Osteoblast (primary cell): ENCODE measurements around the gene RAB44. TPM values are rescaled to one million over a fixed set of nuclear protein-coding genes. Genes with fewer than 3 reads are reported as not detected.
"Not testable (repeated sequence)": the region's sequence is repeated elsewhere in the genome, so short reads cannot be mapped to it uniquely, and the experiment has no call there.

Experiments
- DNase-seq: peaks from one replicate; pipeline ENCODE4 v3.0.0; 2011; ENCODE audit warnings: low spot score, mixed read lengths; ENCODE audit not compliant: insufficient read length; ENCODE audit errors: missing footprints
- H2AFZ ChIP-seq: 2 replicates; pipeline ENCODE4 v1.6.0; 2011; ENCODE audit warnings: mild to moderate bottlenecking, low read length
- H3K27ac ChIP-seq: 2 replicates; pipeline ENCODE4 v1.5.1; 2011; ENCODE audit warnings: mild to moderate bottlenecking, low read depth, low read length, moderate library complexity
- H3K27me3 ChIP-seq: 2 replicates; pipeline ENCODE4 v1.6.0; 2012; ENCODE audit warnings: mild to moderate bottlenecking, control low read depth, inconsistent platforms, low read length, moderate library complexity; ENCODE audit not compliant: insufficient read depth
- H3K36me3 ChIP-seq: 2 replicates; pipeline ENCODE4 v1.5.1; 2011; ENCODE audit warnings: mild to moderate bottlenecking, low read length, control low read depth, moderate library complexity; ENCODE audit not compliant: insufficient read depth
- H3K4me1 ChIP-seq: 2 replicates; pipeline ENCODE4 v1.5.1; 2011; ENCODE audit warnings: mild to moderate bottlenecking, low read length, control low read depth, moderate library complexity; ENCODE audit not compliant: insufficient read depth
- H3K4me2 ChIP-seq: 2 replicates; pipeline ENCODE4 v1.6.0; 2011; ENCODE audit warnings: mild to moderate bottlenecking, low read length; ENCODE audit not compliant: insufficient read depth
- H3K4me3 ChIP-seq: fragments of 200-600 bp; sonication (generic); 3 replicates; pipeline ENCODE4 v1.5.1; 2012; ENCODE audit warnings: mild to moderate bottlenecking, low read length, inconsistent platforms; ENCODE audit not compliant: insufficient read depth
- H3K79me2 ChIP-seq: 2 replicates; pipeline ENCODE4 v1.6.0; 2012; ENCODE audit warnings: mild to moderate bottlenecking, low read length, control low read depth, inconsistent platforms; ENCODE audit not compliant: insufficient read depth
- H3K9me3 ChIP-seq: 2 replicates; pipeline ENCODE4 v1.5.1; 2011; ENCODE audit warnings: low read depth, low read length, control low read depth
- H4K20me1 ChIP-seq: 2 replicates; pipeline ENCODE4 v1.6.0; 2012; ENCODE audit warnings: mild to moderate bottlenecking, low read length, control low read depth; ENCODE audit not compliant: insufficient read depth
- total RNA-seq: library from RNA; depleted of rRNA; stranded (reverse); fragments of >200 nt; gene quantifications from 2 replicates; pipeline ENCODE4 v1.2.3, GENCODE V29; 2012
- TF ChIP-seq, protein P1 (sequence below): IDR thresholded peaks from 2 replicates; pipeline ENCODE4 v1.5.1; 2011; ENCODE audit warnings: mild to moderate bottlenecking, low read depth, low read length, moderate library complexity; ENCODE audit errors: extremely low read depth

RAB44 gene
- total RNA-seq, 1 donor = 0.36 TPM

DNA sequence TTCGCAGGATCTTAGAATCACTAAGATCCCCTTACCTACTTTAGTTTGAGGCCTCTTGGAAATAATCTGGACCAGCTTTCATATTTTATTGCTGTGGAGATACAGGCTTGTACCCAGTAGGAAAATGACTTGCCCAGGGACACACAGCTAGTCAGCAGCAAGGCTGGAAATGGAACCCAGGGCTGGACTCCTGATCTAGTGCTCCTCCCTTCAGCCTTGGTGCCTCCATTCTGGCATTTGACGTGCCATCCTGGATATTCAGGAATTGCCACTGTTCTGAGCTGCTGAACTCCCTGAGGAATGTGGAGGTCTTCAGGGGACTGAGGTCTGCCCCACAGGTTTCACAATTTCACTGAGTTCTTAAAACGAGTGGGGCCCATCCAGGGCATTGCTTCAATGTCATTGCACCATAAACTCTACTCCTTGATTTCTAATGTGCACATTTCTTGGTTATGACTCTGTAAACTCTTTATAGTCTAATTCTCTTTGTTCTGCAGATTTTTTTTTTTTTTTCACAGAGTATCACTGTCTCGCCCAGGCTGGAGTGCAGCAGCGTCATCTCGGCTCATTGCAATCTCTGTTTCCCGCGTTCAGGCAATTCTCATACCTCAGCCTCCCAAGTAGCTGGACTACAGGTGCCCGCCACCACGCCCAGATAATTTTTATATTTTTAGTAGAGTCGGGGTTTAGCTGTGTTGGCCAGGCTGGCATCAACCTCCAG lies 45.8 kb upstream of the RAB44 start:
- H3K27me3 ChIP-seq = peaks cover 5% of the 10 kb centered on the region
- peaks cover 4% of the 10 kb centered on the region for H3K4me1 ChIP-seq
- no peak overlapping the region for H3K27ac ChIP-seq
- no peaks in the 10 kb centered on the region for H3K9me3 ChIP-seq
- no peak overlapping the region for H3K4me2 ChIP-seq
- H3K36me3 ChIP-seq = no peaks in the 10 kb centered on the region
- no peaks in the 10 kb centered on the region for H3K79me2 ChIP-seq
- no peak overlapping the region for H3K4me3 ChIP-seq
- H4K20me1 ChIP-seq = no peaks in the 10 kb centered on the region
- H2AFZ ChIP-seq = no peak overlapping the region
- DNase-seq = no peak
- TF ChIP-seq, protein P1, sequence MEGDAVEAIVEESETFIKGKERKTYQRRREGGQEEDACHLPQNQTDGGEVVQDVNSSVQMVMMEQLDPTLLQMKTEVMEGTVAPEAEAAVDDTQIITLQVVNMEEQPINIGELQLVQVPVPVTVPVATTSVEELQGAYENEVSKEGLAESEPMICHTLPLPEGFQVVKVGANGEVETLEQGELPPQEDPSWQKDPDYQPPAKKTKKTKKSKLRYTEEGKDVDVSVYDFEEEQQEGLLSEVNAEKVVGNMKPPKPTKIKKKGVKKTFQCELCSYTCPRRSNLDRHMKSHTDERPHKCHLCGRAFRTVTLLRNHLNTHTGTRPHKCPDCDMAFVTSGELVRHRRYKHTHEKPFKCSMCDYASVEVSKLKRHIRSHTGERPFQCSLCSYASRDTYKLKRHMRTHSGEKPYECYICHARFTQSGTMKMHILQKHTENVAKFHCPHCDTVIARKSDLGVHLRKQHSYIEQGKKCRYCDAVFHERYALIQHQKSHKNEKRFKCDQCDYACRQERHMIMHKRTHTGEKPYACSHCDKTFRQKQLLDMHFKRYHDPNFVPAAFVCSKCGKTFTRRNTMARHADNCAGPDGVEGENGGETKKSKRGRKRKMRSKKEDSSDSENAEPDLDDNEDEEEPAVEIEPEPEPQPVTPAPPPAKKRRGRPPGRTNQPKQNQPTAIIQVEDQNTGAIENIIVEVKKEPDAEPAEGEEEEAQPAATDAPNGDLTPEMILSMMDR = no peak

DNA sequence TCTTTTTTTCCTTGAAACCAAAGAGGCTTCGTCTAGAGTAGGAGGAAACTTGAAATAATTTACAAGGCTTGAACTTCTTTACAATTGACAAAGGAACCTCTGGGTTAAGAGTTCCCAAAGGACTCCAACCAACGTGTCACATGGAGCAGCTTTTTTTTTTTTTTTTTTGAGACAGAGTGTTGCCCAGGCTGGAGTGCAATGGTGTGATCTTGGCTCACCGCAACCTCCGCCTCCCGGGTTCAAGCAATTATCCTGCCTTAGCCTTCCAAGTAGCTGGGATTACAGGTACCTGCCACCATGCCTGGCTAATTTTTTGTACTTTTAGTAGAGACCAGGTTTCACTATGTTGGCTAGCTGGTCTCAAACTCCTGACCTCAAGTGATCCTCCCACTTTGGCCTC lies 43.2 kb upstream of the RAB44 start:
- H4K20me1 ChIP-seq, H3K4me3 ChIP-seq, DNase-seq, H3K4me2 ChIP-seq, H3K36me3 ChIP-seq, H3K27me3 ChIP-seq, H3K79me2 ChIP-seq, H3K27ac ChIP-seq, H3K9me3 ChIP-seq, H2AFZ ChIP-seq: not testable (repeated sequence)
- peaks cover 24% of the 10 kb centered on the region for H3K4me1 ChIP-seq

DNA sequence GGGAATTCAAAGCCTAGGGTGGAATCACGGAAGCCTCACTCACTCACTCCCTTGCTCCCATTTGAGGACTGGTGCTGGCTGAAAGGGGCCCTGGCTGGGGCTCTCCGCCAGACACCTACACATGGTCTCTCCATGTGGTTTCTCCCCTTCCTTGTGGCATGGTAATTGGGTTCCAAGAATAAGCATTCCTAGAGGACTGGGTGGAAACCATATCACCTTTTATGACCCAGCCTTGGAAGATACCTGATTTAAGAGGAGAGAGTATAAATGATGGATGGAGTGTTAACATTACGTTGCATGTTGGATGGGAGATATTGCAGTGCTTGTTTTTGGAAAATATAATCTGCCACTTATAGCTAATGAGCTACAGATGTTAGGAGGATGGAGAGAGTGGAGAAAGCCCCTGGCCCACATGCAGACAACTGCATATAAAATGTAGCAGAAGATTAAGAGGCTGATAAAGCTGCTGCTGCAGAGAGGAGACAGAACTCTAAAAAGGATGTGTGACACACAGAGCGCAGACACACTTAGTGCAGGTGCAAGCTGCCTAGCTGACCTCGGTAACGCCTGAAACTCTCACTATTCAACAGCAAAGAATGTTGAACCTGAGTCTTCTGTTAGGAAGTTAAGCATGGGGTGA lies 42.4 kb upstream of the RAB44 start:
- Histone ChIP-seq H3K27ac (no peak overlapping the region), H2AFZ (no peak overlapping the region), H3K9me3 (no peaks in the 10 kb centered on the region), H3K79me2 (no peaks in the 10 kb centered on the region), H3K4me3 (no peak overlapping the region), H3K36me3 (no peaks in the 10 kb centered on the region), H4K20me1 (no peaks in the 10 kb centered on the region), H3K27me3 (peaks cover 5% of the 10 kb centered on the region), H3K4me1 (peaks cover 28% of the 10 kb centered on the region), H3K4me2 (no peak overlapping the region)
- no peak for DNase-seq
- TF ChIP-seq, protein P1 = no peak

DNA sequence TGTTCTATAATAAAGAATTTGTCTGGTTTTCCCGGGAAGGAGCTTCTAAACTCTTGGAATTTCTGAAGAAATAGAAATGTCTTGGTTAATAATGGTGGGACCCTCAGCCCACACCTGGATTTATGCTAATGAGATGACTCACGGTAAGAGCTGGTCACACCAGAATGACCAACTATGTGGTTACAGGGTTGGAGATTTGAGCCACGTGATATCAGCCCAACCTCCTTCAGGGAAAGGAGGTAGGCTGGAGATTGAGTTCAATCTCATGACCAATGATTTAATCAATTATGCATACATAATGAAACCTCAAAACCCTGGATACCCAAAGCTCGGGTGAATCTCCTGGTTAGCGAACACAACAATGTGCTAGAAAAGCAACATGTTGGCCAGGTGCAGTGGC lies 41.2 kb upstream of the RAB44 start:
- TF ChIP-seq, protein P1 = no peak
- no peak overlapping the region for H3K4me2 ChIP-seq
- DNase-seq = no peak
- no peak overlapping the region for H2AFZ ChIP-seq
- no peak overlapping the region for H3K4me3 ChIP-seq
- no peaks in the 10 kb centered on the region for H3K36me3 ChIP-seq
- H3K27ac ChIP-seq = no peak overlapping the region
- H3K4me1 ChIP-seq = peaks cover 28% of the 10 kb centered on the region
- H3K27me3 ChIP-seq = peaks cover 5% of the 10 kb centered on the region
- no peaks in the 10 kb centered on the region for H4K20me1 ChIP-seq
- H3K9me3 ChIP-seq = no peaks in the 10 kb centered on the region
- no peaks in the 10 kb centered on the region for H3K79me2 ChIP-seq
